ENCODE data around the gene TBCA.

- TF ChIP-seq EP300 (IDR thresholded peaks at IDR 0.05; ENCODE audit: borderline replicate concordance in 1 of 2, low read depth in 1 of 2, low read length in 1 of 2) = no peak
- no peak for TF ChIP-seq CHD2 (IDR thresholded peaks at IDR 0.05; ENCODE audit: low read length, partially characterized antibody)
- no peak for TF ChIP-seq MAX (IDR thresholded peaks at IDR 0.05; ENCODE audit: low read depth)
- no peak for TF ChIP-seq MXI1 (IDR thresholded peaks at IDR 0.05; ENCODE audit: low read depth, low read length)
- TF ChIP-seq POLR2AphosphoS5 (IDR thresholded peaks at IDR 0.05; ENCODE audit: low read depth, low read length) = no peak
- TF ChIP-seq GABPA (IDR thresholded peaks at IDR 0.05; ENCODE audit: low read depth) = no peak
- TF ChIP-seq CTCF (IDR thresholded peaks at IDR 0.05) = no peak
- TF ChIP-seq USF2 (IDR thresholded peaks at IDR 0.05; ENCODE audit: borderline replicate concordance, low read depth, low read length) = no peak
- TF ChIP-seq TAF1 (IDR thresholded peaks at IDR 0.05; ENCODE audit: borderline replicate concordance, low read depth, low read length) = no peak
- no peak for TF ChIP-seq SIN3A (IDR thresholded peaks at IDR 0.05; ENCODE audit: borderline replicate concordance, low read depth, low read length)
- TF ChIP-seq IRF3 (IDR thresholded peaks at IDR 0.05; ENCODE audit: low read depth, low read length) = no peak
Observed at GRCh38 chr5:77662635-77663034, 113.5 kb downstream of the TBCA start.
